CD4-positive, alpha-beta T cell (primary cell): ENCODE measurements around the gene SH3BP5. TPM values are rescaled to one million over a fixed set of nuclear protein-coding genes. Genes with fewer than 3 reads are reported as not detected.
A peak's percentile ranks its signal among the peaks of the same experiment; 100 is the strongest.

Source experiments
- ATAC-seq: fragments of 200-7000 bp; cut with Tn5 transposase; one replicate; pipeline ENCODE4 v1.10.0; 2022; ENCODE audit warnings: mild to moderate bottlenecking; ENCODE audit not compliant: poor library complexity
- CTCF ChIA-PET: fragments of 350-600 bp; sonication (Branson Sonifier 250); formaldehyde crosslinking; loops from one replicate; lab custom pipeline; 2021; ENCODE audit warnings: antibody characterized with exemption, inconsistent platforms; lab: Charles Lee
- POLR2A ChIA-PET: fragments of 350-600 bp; sonication (Branson Sonifier 250); formaldehyde crosslinking; loops from one replicate; lab custom pipeline; 2021; ENCODE audit warnings: antibody characterized with exemption, inconsistent platforms; lab: Charles Lee
- DNase-seq, 14 experiments: peaks; one replicate each; pipeline ENCODE4 v3.0.0-alpha.2; 2013 to 2020; ENCODE audit warnings: mixed read lengths in 2 of 14
- H3K27ac ChIP-seq, 2 donors: one replicate each; pipeline versions ENCODE4 v1.5.1 to v1.7.0; 2013; ENCODE audit warnings: low read length in 2 of 2, low read depth in 1 of 2, mild to moderate bottlenecking in 1 of 2
- H3K27me3 ChIP-seq, 2 experiments: 1 replicate in 1 of 2; 2 replicates in 1 of 2; pipeline versions ENCODE4 v1.6.1 to v1.7.0; 2013; ENCODE audit warnings: low read length in 2 of 2, control low read depth in 1 of 2, mild to moderate bottlenecking in 1 of 2, moderate library complexity in 1 of 2; ENCODE audit not compliant: insufficient read depth in 2 of 2, control insufficient read depth in 1 of 2
- H3K36me3 ChIP-seq: one replicate; pipeline ENCODE4 v1.6.1; 2013; ENCODE audit warnings: low read length, control low read depth; ENCODE audit not compliant: insufficient read depth
- H3K4me1 ChIP-seq: one replicate; pipeline ENCODE4 v1.6.1; 2013; ENCODE audit warnings: low read length, control low read depth; ENCODE audit not compliant: insufficient read depth
- H3K4me3 ChIP-seq: one replicate; pipeline ENCODE4 v1.5.1; 2013; ENCODE audit warnings: mild to moderate bottlenecking, low read length, moderate library complexity
- H3K9me3 ChIP-seq, 2 experiments: 1 replicate in 1 of 2; 2 replicates in 1 of 2; pipeline versions ENCODE4 v1.6.1 to v1.7.0; 2013; ENCODE audit warnings: low read length in 2 of 2, mild to moderate bottlenecking in 2 of 2, control low read depth in 1 of 2, moderate library complexity in 1 of 2; ENCODE audit not compliant: control insufficient read depth in 1 of 2, insufficient read depth in 1 of 2
- H3K27ac Mint-ChIP-seq: one replicate; pipeline ENCODE4 v1.8.0; 2020; ENCODE audit warnings: mixed read lengths
- H3K27me3 Mint-ChIP-seq: one replicate; pipeline ENCODE4 v1.8.0; 2021; ENCODE audit warnings: mixed read lengths
- H3K36me3 Mint-ChIP-seq: one replicate; pipeline ENCODE4 v1.8.0; 2021; ENCODE audit warnings: low read depth, mixed read lengths
- H3K4me1 Mint-ChIP-seq: one replicate; pipeline ENCODE4 v1.8.0; 2021; ENCODE audit warnings: low read depth, mixed read lengths
- H3K4me3 Mint-ChIP-seq: one replicate; pipeline ENCODE4 v1.8.0; 2020; ENCODE audit warnings: mild to moderate bottlenecking, mixed read lengths
- H3K9me3 Mint-ChIP-seq: one replicate; pipeline ENCODE4 v1.8.0; 2020; ENCODE audit warnings: mixed read lengths
- CTCF ChIP-seq: fragments of 200-600 bp; IDR thresholded peaks from one replicate; pipeline ENCODE4 v1.8.0; 2022; ENCODE audit warnings: antibody characterized with exemption, mild to moderate bottlenecking
- intact Hi-C, 2 experiments: fragments of 100-400 bp; cut with DNase I in 1 of 2; cut with micrococcal nuclease in 1 of 2; formaldehyde crosslinking; loops; one replicate each; pipeline versions ENCODE4 v1.15.1 to v1.9.0; 2023 to 2025; cut with DNase I, micrococcal nuclease
- total RNA-seq, 174 experiments: library from RNA in 2 of 174; stranded (reverse) in 2 of 174; gene quantifications; one replicate each; pipeline ENCODE4 v1.2.3 and lab custom pipeline; 2021 to 2026

The SH3BP5 gene
- total RNA-seq, 2 experiments from 2014 or later, result 16.8 to 17.7 TPM

- no peaks in the 10 kb centered on the region for H3K4me1 ChIP-seq
- CTCF ChIA-PET, result interaction anchor here (0.7 to 1.4 kb wide), 2 partner anchors 39 to 56 kb away, joined by 3 to 5 read pairs; no protein-coding TSS in a partner anchor
- Mint-ChIP-seq H3K4me1 (peaks cover 6% of the 10 kb centered on the region), H3K36me3 (peaks cover 87% of the 10 kb centered on the region), H3K9me3 (no peaks in the 10 kb centered on the region), H3K4me3 (no peak overlapping the region), H3K27ac (no peak overlapping the region), H3K27me3 (no peaks in the 10 kb centered on the region)
- H3K9me3 ChIP-seq, result no peaks in the 10 kb centered on the region
- POLR2A ChIA-PET, result no interaction called here
- H3K36me3 ChIP-seq, result peaks cover 77% of the 10 kb centered on the region
- H3K4me3 ChIP-seq, result no peak overlapping the region
- ATAC-seq (peak; percentile 57), DNase-seq (peak in 12 of 14 experiments; percentile 9 to 72 (median 45))
- no peaks in the 10 kb centered on the region for H3K27me3 ChIP-seq
- intact Hi-C loops, result no loop called here
- H3K27ac ChIP-seq, result no peak overlapping the region
- TF ChIP-seq CTCF, result peak; percentile 18
Measured at GRCh38 chr3:15241341-15241740, 91.0 kb downstream of the SH3BP5 start.

GRCh38 chr3:15229262-15229661 lies 103.1 kb downstream of the SH3BP5 start:
- no peaks in the 10 kb centered on the region for H3K4me1 ChIP-seq
- ATAC-seq, result no peak
- intact Hi-C loops, result no loop called here
- no peak for DNase-seq
- POLR2A ChIA-PET, result no interaction called here
- CTCF ChIA-PET, result no interaction called here
- H3K9me3 Mint-ChIP-seq, result no peaks in the 10 kb centered on the region
- TF ChIP-seq CTCF, result no peak
- no peak overlapping the region for H3K27ac ChIP-seq
- H3K4me3 ChIP-seq, result no peak overlapping the region
- H3K9me3 ChIP-seq, result no peaks in the 10 kb centered on the region
- peaks cover 68% of the 10 kb centered on the region for H3K36me3 ChIP-seq
- no peak overlapping the region for H3K27ac Mint-ChIP-seq
- H3K4me1 Mint-ChIP-seq, result no peaks in the 10 kb centered on the region
- no peaks in the 10 kb centered on the region for H3K27me3 ChIP-seq
- H3K27me3 Mint-ChIP-seq, result no peaks in the 10 kb centered on the region
- no peak overlapping the region for H3K4me3 Mint-ChIP-seq
- peaks cover 84% of the 10 kb centered on the region for H3K36me3 Mint-ChIP-seq

- no peaks in the 10 kb centered on the region for H3K27me3 Mint-ChIP-seq
Measured at GRCh38 chr3:15228147-15228546, 104.2 kb downstream of the SH3BP5 start.

More at GRCh38 chr3:15228147-15228546, 104.2 kb downstream of the SH3BP5 start:
- H3K27ac Mint-ChIP-seq, result no peak overlapping the region
- ChIA-PET CTCF (no interaction called here), POLR2A (no interaction called here)
- DNase-seq (no peak), ATAC-seq (no peak)
- Histone ChIP-seq H3K36me3 (peaks cover 67% of the 10 kb centered on the region), H3K9me3 (no peaks in the 10 kb centered on the region), H3K4me3 (no peak overlapping the region), H3K4me1 (no peaks in the 10 kb centered on the region), H3K27me3 (no peaks in the 10 kb centered on the region), H3K27ac (no peak overlapping the region)
- H3K4me3 Mint-ChIP-seq, result no peak overlapping the region
- H3K9me3 Mint-ChIP-seq, result no peaks in the 10 kb centered on the region
- H3K4me1 Mint-ChIP-seq, result no peaks in the 10 kb centered on the region
- no peak for TF ChIP-seq CTCF
- H3K36me3 Mint-ChIP-seq, result peaks cover 85% of the 10 kb centered on the region
- intact Hi-C loops, result no loop called here
